GM12878 (cell line): ENCODE data around the gene BRD3. TPM values are rescaled to one million over a fixed set of nuclear protein-coding genes. Genes with fewer than 3 reads are reported as not detected.

Experiments used
- CEBPZ ChIP-seq: fragments of 150-350 bp; IDR thresholded peaks from 2 replicates; pipeline ENCODE4 v1.6.1; 2016; ENCODE audit warnings: low read depth, low read length
- E2F8 ChIP-seq: fragments of 450-650 bp; IDR thresholded peaks from 2 replicates; pipeline ENCODE4 v1.6.1; 2018; ENCODE audit warnings: mild to moderate bottlenecking, low read depth, moderate library complexity; ENCODE audit not compliant: partially characterized antibody
- ZNF384 ChIP-seq: IDR thresholded peaks from 2 replicates; pipeline ENCODE4 v1.6.1; 2012; ENCODE audit warnings: low read depth, mild to moderate bottlenecking, low read length, improper control_type of control experiment, borderline replicate concordance
- polyA plus RNA-seq, 11 experiments: library from polyadenylated mRNA; depleted of rRNA in 4 of 11; unstranded in 6 of 11; stranded (reverse) in 5 of 11; fragments of >200 nt; fragmentation: Nextera tagmentation in 4 of 11; fragmentation: Illumina TruSeq in 1 of 11; extraction: Ambion mirVana in 4 of 11; extraction: Trizol in 1 of 11; gene quantifications; 1 replicate in 1 of 11; 2 replicates in 10 of 11; pipeline versions ENCODE4 v1.2.1 to v1.2.3, GENCODE V29; 2011 to 2016; ENCODE audit warnings: inconsistent platforms in 2 of 11, missing spikeins in 2 of 11, low read depth in 1 of 11
- total RNA-seq, 4 experiments: library from RNA; depleted of rRNA in 3 of 4; stranded (reverse); fragments of >200 nt in 3 of 4; fragmentation: Illumina TruSeq in 1 of 4; extraction: Trizol in 1 of 4; gene quantifications; 2 replicates each; pipeline versions ENCODE4 v1.2.1 to v1.2.3, GENCODE V29; 2013 to 2021

BRD3 gene
- total and polyA plus RNA-seq, 10 of the 15 experiments (the other 5 are each of a cell fraction or from before 2014, with no cell fraction given), result 0.53 to 20.8 (median 4.8) TPM

- no peak for TF ChIP-seq E2F8
- no peak for TF ChIP-seq CEBPZ
- no peak for TF ChIP-seq ZNF384
These were observed 4.0 kb downstream of the BRD3 start (continued) for GRCh38 chr9:134063571-134064450.
